ENCODE measurements around the gene HS2ST1.

Gene HS2ST1

GRCh38 chr1:87113313-87113712, 198.9 kb downstream of the HS2ST1 start:
- DNase-seq (ENCODE audit: low read depth), result peak; percentile 64

- DNase-seq (ENCODE audit: low read depth), result peak; percentile 94
These were observed 201.0 kb downstream of the HS2ST1 start for GRCh38 chr1:87115317-87115890.

- no peak for DNase-seq (ENCODE audit: low read depth)
These were observed 201.5 kb downstream of the HS2ST1 start for GRCh38 chr1:87115891-87116290.

- no peak for DNase-seq (ENCODE audit: low read depth)
These were observed 203.4 kb downstream of the HS2ST1 start for GRCh38 chr1:87117761-87118368.

- DNase-seq (ENCODE audit: low read depth), result no peak
These were observed 205.2 kb downstream of the HS2ST1 start for GRCh38 chr1:87119541-87120140.

- DNase-seq (ENCODE audit: low read depth), result no peak
These were observed 206.3 kb downstream of the HS2ST1 start for GRCh38 chr1:87120779-87121178.

GRCh38 chr1:87121711-87122163, 207.3 kb downstream of the HS2ST1 start:
- DNase-seq (ENCODE audit: low read depth), result no peak

- DNase-seq (ENCODE audit: low read depth), result no peak
These were observed 207.8 kb downstream of the HS2ST1 start for GRCh38 chr1:87122243-87122642.

GRCh38 chr1:87123610-87124009, 209.2 kb downstream of the HS2ST1 start:
- no peak for DNase-seq (ENCODE audit: low read depth)

GRCh38 chr1:87126886-87127505, 212.6 kb downstream of the HS2ST1 start:
- DNase-seq (ENCODE audit: low read depth), result no peak

- DNase-seq (ENCODE audit: low read depth), result no peak
These were observed 213.1 kb downstream of the HS2ST1 start for GRCh38 chr1:87127581-87127980.

GRCh38 chr1:87129038-87129437, 214.6 kb downstream of the HS2ST1 start:
- no peak for DNase-seq (ENCODE audit: low read depth)

GRCh38 chr1:87129606-87130005, 215.2 kb downstream of the HS2ST1 start:
- no peak for DNase-seq (ENCODE audit: low read depth)

- no peak for DNase-seq (ENCODE audit: low read depth)
These were observed 216.0 kb downstream of the HS2ST1 start for GRCh38 chr1:87130438-87130837.

GRCh38 chr1:87131809-87132283, 217.4 kb downstream of the HS2ST1 start:
- DNase-seq (ENCODE audit: low read depth), result no peak

GRCh38 chr1:87132284-87132870, 217.9 kb downstream of the HS2ST1 start:
- no peak for DNase-seq (ENCODE audit: low read depth)

- DNase-seq (ENCODE audit: low read depth), result no peak
These were observed 219.6 kb downstream of the HS2ST1 start for GRCh38 chr1:87134061-87134460.

- no peak for DNase-seq (ENCODE audit: low read depth)
These were observed 220.3 kb downstream of the HS2ST1 start for GRCh38 chr1:87134625-87135328.

GRCh38 chr1:87135329-87135712, 220.9 kb downstream of the HS2ST1 start:
- DNase-seq (ENCODE audit: low read depth), result no peak

- DNase-seq (ENCODE audit: low read depth), result no peak
These were observed 222.3 kb downstream of the HS2ST1 start for GRCh38 chr1:87136607-87137341.

GRCh38 chr1:87137342-87137739, 222.9 kb downstream of the HS2ST1 start:
- no peak for DNase-seq (ENCODE audit: low read depth)
